MM.1S (cell line): ENCODE measurements around the gene SORCS2.

Experiments used
- DNase-seq: peaks from one replicate; pipeline ENCODE4 v3.0.0-alpha.2; 2015
- H2AFZ ChIP-seq: fragments of 300-600 bp; sonication (generic); 2 replicates; pipeline ENCODE4 v1.6.0; 2016; ENCODE audit warnings: antibody characterized with exemption, low read length
- H3F3A ChIP-seq: fragments of 300-600 bp; sonication (generic); 2 replicates; pipeline ENCODE4 v1.6.1; 2016; ENCODE audit warnings: mild to moderate bottlenecking, antibody characterized with exemption, low read length, moderate library complexity, mixed read lengths; ENCODE audit not compliant: insufficient read depth
- H3K27ac ChIP-seq: fragments of 300-600 bp; sonication (generic); 2 replicates; pipeline ENCODE4 v1.5.1; 2016; ENCODE audit warnings: mild to moderate bottlenecking, low read length
- H3K27me3 ChIP-seq: fragments of 300-600 bp; sonication (generic); replicated peaks from 2 replicates; pipeline ENCODE4 v1.6.0; 2016; ENCODE audit warnings: low read length; ENCODE audit not compliant: insufficient read depth
- H3K36me3 ChIP-seq: fragments of 300-600 bp; sonication (generic); replicated peaks from 2 replicates; pipeline ENCODE4 v1.6.1; 2016; ENCODE audit warnings: mild to moderate bottlenecking, low read length, mixed read lengths; ENCODE audit not compliant: insufficient read depth
- H3K4me1 ChIP-seq: fragments of 300-600 bp; sonication (generic); 2 replicates; pipeline ENCODE4 v1.6.1; 2016; ENCODE audit warnings: low read length, mixed read lengths
- H3K4me2 ChIP-seq: fragments of 300-600 bp; sonication (generic); 2 replicates; pipeline ENCODE4 v1.6.0; 2016; ENCODE audit warnings: low read depth, low read length
- H3K4me3 ChIP-seq: fragments of 300-600 bp; sonication (generic); 2 replicates; pipeline ENCODE4 v1.5.1; 2016; ENCODE audit warnings: low read length, mixed read lengths
- H3K79me2 ChIP-seq: fragments of 300-600 bp; sonication (generic); 2 replicates; pipeline ENCODE4 v1.6.1; 2016; ENCODE audit warnings: mixed run types, low read length, mixed read lengths
- H3K9ac ChIP-seq: fragments of 300-600 bp; sonication (generic); 2 replicates; pipeline ENCODE4 v1.6.1; 2016; ENCODE audit warnings: low read length, mixed read lengths
- H3K9me2 ChIP-seq: fragments of 300-600 bp; sonication (generic); replicated peaks from 2 replicates; pipeline ENCODE4 v1.6.1; 2016; ENCODE audit warnings: mild to moderate bottlenecking, low read length, mixed read lengths; ENCODE audit not compliant: insufficient read depth
- H3K9me3 ChIP-seq: fragments of 300-600 bp; sonication (generic); replicated peaks from 2 replicates; pipeline ENCODE4 v1.6.1; 2016; ENCODE audit warnings: mild to moderate bottlenecking, low read length, mixed read lengths; ENCODE audit not compliant: insufficient read depth
- H4K20me1 ChIP-seq: fragments of 300-600 bp; sonication (generic); 2 replicates; pipeline ENCODE4 v1.6.1; 2016; ENCODE audit warnings: mild to moderate bottlenecking, low read length, moderate library complexity, mixed read lengths; ENCODE audit not compliant: insufficient read depth
- CTCF ChIP-seq: fragments of 300-600 bp; sonication (generic); IDR thresholded peaks from 2 replicates; pipeline ENCODE4 v1.5.1; 2016; ENCODE audit warnings: antibody characterized with exemption, low read length, mixed read lengths
- EZH2 ChIP-seq: fragments of 300-600 bp; sonication (generic); optimal IDR thresholded peaks from 2 replicates; pipeline ENCODE3; 2017; ENCODE audit warnings: low read depth, mild to moderate bottlenecking, antibody characterized with exemption, low read length, mixed read lengths
- EZH2phosphoT487 ChIP-seq: fragments of 300-600 bp; sonication (generic); IDR thresholded peaks from 2 replicates; pipeline ENCODE4 v1.6.1; 2018; ENCODE audit warnings: antibody characterized with exemption, low read length

Gene SORCS2

GRCh38 chr4:7217474-7218321 is 25.4 kb downstream of the SORCS2 start:
- Histone ChIP-seq H3K36me3 (no peaks in the 10 kb centered on the region), H3K9me3 (no peaks in the 10 kb centered on the region), H3K27ac (no peak overlapping the region), H3K4me1 (no peaks in the 10 kb centered on the region), H3K4me2 (no peak overlapping the region), H3K9ac (no peak overlapping the region), H3K4me3 (no peak overlapping the region), H3K9me2 (no peaks in the 10 kb centered on the region), H3K79me2 (no peaks in the 10 kb centered on the region), H4K20me1 (no peaks in the 10 kb centered on the region), H3F3A (no peaks in the 10 kb centered on the region), H2AFZ (no peak overlapping the region), H3K27me3 (peaks cover 78% of the 10 kb centered on the region)
- TF ChIP-seq EZH2phosphoT487 (no peak), CTCF (no peak), EZH2 (no peak)
- DNase-seq: no peak

GRCh38 chr4:7218686-7219085 is 26.3 kb downstream of the SORCS2 start:
- H3K9me3 ChIP-seq: no peaks in the 10 kb centered on the region
- H3K9me2 ChIP-seq: no peaks in the 10 kb centered on the region
- no peaks in the 10 kb centered on the region for H3K36me3 ChIP-seq
- no peak overlapping the region for H3K4me3 ChIP-seq
- H2AFZ ChIP-seq: no peak overlapping the region
- no peak overlapping the region for H3K9ac ChIP-seq
- no peak for DNase-seq
- no peaks in the 10 kb centered on the region for H3K4me1 ChIP-seq
- H3K27me3 ChIP-seq: peaks cover 87% of the 10 kb centered on the region
- TF ChIP-seq CTCF: no peak
- no peak for TF ChIP-seq EZH2phosphoT487
- TF ChIP-seq EZH2: no peak
- H3K79me2 ChIP-seq: no peaks in the 10 kb centered on the region
- H3K27ac ChIP-seq: no peak overlapping the region
- no peaks in the 10 kb centered on the region for H4K20me1 ChIP-seq
- H3F3A ChIP-seq: no peaks in the 10 kb centered on the region
- H3K4me2 ChIP-seq: no peak overlapping the region

- Histone ChIP-seq H3K27me3 (peaks cover 99% of the 10 kb centered on the region), H4K20me1 (no peaks in the 10 kb centered on the region), H3K4me2 (no peak overlapping the region), H3K9me2 (no peaks in the 10 kb centered on the region), H3K9ac (no peak overlapping the region), H3K27ac (no peak overlapping the region), H3K36me3 (no peaks in the 10 kb centered on the region), H3F3A (no peaks in the 10 kb centered on the region), H3K9me3 (no peaks in the 10 kb centered on the region), H3K4me3 (no peak overlapping the region), H3K79me2 (no peaks in the 10 kb centered on the region), H3K4me1 (no peaks in the 10 kb centered on the region), H2AFZ (no peak overlapping the region)
- TF ChIP-seq CTCF (no peak), EZH2phosphoT487 (no peak), EZH2 (no peak)
- DNase-seq: no peak
These were observed 30.2 kb downstream of the SORCS2 start for GRCh38 chr4:7222521-7222920.
